HG03095 (cell line): ENCODE measurements around the gene KRT33B.
"Not testable (repeated sequence)": the region's sequence is repeated elsewhere in the genome, so short reads cannot be mapped to it uniquely, and the experiment has no call there.

Source experiments
- ATAC-seq: cut with Tn5 transposase; IDR thresholded peaks from one replicate; pipeline ENCODE4 v1.9.1; 2021; ENCODE audit warnings: moderate library complexity; ENCODE audit not compliant: unreplicated experiment

The KRT33B gene

GRCh38 chr17:41394254-41394996 lies 24.8 kb upstream of the KRT33B start:
- ATAC-seq: no peak

- ATAC-seq: no peak
Measured at GRCh38 chr17:41393826-41394225, 24.2 kb upstream of the KRT33B start.

- ATAC-seq: no peak
Measured at GRCh38 chr17:41393294-41393693, 23.7 kb upstream of the KRT33B start.

- ATAC-seq: no peak
Measured at GRCh38 chr17:41392278-41392677, 22.7 kb upstream of the KRT33B start.

GRCh38 chr17:41391535-41391934 lies 21.9 kb upstream of the KRT33B start:
- ATAC-seq: no peak

GRCh38 chr17:41390411-41390938 lies 20.9 kb upstream of the KRT33B start:
- ATAC-seq: no peak

- ATAC-seq: no peak
Measured at GRCh38 chr17:41387670-41388069, 18.1 kb upstream of the KRT33B start.

GRCh38 chr17:41386227-41386626 lies 16.6 kb upstream of the KRT33B start:
- ATAC-seq: no peak

GRCh38 chr17:41383690-41384089 lies 14.1 kb upstream of the KRT33B start:
- no peak for ATAC-seq

- no peak for ATAC-seq
Measured at GRCh38 chr17:41382394-41382793, 12.8 kb upstream of the KRT33B start.

- not testable (repeated sequence) for ATAC-seq
Measured at GRCh38 chr17:41381943-41382342, 12.3 kb upstream of the KRT33B start, which contains the start of gene KRT34. TSS of gene KRT34 (minus strand) at chr17:41382306. CDS start at chr17:41382246, 60 bp downstream.

- not testable (repeated sequence) for ATAC-seq
Measured at GRCh38 chr17:41380091-41380490, 10.5 kb upstream of the KRT33B start.

- ATAC-seq: no peak
Measured at GRCh38 chr17:41377546-41377945, 7.9 kb upstream of the KRT33B start.

GRCh38 chr17:41369023-41369422 lies 590 bp downstream of the KRT33B start:
- ATAC-seq: no peak

- ATAC-seq: no peak
Measured at GRCh38 chr17:41367426-41368075, 2.1 kb downstream of the KRT33B start.

GRCh38 chr17:41366070-41366469 lies 3.5 kb downstream of the KRT33B start:
- ATAC-seq: no peak

GRCh38 chr17:41363881-41364280 lies 5.7 kb downstream of the KRT33B start:
- no peak for ATAC-seq

GRCh38 chr17:41360296-41360995 lies 9.2 kb downstream of the KRT33B start:
- no peak for ATAC-seq

GRCh38 chr17:41354536-41354935 lies 15.1 kb downstream of the KRT33B start:
- ATAC-seq: no peak

- no peak for ATAC-seq
Measured at GRCh38 chr17:41352597-41353366, 16.8 kb downstream of the KRT33B start.

GRCh38 chr17:41351177-41351576 lies 18.4 kb downstream of the KRT33B start:
- no peak for ATAC-seq
